Measurements from ENCODE around the gene HMG20A.

Gene HMG20A

DNA sequence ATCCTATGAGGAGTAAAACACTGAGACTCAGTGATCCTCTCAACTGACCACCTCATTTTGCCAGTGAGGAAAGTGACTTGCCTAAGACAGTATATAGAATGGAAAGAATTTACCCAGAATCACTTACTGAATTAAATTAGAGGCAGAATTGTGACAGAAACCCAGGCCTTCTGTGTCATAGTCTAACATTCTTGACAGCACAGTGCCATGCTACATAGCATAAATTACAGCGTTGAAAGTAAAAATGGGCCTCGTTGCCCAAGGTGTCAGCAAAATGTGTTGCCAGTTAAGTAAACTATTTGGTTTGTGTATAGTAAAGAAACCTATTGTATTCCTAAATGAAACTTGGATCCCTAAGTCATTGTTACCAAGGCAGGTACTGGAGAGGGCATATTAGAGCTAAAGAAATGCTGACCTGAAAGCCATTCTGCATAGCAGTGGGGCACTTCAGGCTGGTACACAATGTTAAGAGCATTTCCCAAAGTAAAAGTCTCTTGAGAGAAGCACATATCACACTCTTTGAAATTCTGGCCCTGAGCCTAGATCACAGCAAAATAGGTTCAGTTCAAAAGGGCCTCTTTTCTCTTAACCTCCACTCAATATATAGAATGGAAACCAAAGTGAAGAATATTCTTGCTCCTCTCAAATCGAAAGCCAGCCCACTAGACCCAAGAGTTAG lies 53.8 kb downstream of the HMG20A start:
- DNase-seq (ENCODE audit: low read depth in 4 of 4, low spot score in 1 of 4), result no peak

DNA sequence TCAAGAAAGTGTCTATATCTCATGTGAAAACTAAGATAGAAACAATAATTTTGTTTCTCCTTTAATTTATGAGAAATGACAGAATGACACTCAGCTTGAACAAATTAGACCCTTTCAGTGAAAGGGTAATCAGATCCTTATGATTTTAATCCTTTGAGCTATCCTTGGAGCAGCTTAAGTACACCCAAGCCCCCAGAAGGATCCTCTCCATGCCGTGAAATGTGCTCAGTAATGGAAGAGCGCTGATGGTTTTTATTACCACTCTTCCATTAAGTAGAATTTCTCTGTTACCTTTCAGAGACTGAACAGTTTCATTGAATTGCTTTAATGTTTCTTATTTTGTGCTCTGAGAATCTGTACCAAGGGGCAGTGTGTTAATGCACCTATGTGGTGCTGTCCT lies 54.3 kb downstream of the HMG20A start:
- no peak for DNase-seq (ENCODE audit: low read depth in 4 of 4, low spot score in 1 of 4)

GRCh38 chr15:77475898-77476297 lies 55.2 kb downstream of the HMG20A start:
- DNase-seq (ENCODE audit: low read depth in 4 of 4, low spot score in 1 of 4), result no peak

DNA sequence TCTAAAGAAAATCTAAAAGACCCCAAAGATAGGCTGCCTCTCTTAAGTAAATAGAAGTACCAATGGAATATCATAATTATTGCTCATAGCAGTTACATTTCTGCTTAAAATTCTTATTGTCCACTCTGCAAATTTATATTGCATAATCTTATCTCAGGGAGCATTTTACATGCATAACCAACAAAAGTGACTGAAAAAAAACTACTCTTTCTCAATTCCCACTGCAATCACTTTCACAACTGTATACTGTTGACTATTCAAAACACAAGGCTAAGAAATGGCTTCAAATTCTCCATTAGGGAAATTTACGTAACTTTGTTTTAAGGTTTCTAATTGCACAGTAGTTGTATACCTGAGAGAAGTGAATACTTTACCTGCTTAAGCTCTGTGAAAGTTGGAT lies 56.3 kb downstream of the HMG20A start:
- DNase-seq (ENCODE audit: low read depth in 4 of 4, low spot score in 1 of 4), result no peak

DNA sequence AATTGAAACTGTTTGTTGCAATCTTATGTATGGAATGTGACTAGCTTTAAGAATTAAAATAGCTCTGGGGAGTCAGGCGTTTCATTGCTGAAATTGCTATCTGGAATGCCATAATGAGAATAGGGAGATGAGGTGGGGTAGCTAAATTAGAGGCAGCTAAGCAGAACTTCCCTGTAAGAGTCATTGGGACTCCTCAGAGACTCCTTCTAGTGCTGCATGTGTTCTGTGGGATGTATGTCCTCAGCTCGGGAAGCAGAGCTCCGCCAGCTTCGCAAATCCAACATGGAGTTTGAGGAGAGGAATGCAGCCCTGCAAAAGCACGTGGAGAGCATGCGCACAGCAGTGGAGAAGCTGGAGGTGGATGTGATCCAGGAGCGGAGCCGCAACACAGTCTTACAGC lies 57.4 kb downstream of the HMG20A start:
- no peak for DNase-seq (ENCODE audit: low read depth in 4 of 4, low spot score in 1 of 4)

GRCh38 chr15:77479015-77479414 lies 58.3 kb downstream of the HMG20A start:
- DNase-seq (ENCODE audit: low read depth in 4 of 4, low spot score in 1 of 4), result no peak

- no peak for DNase-seq (ENCODE audit: low read depth in 4 of 4, low spot score in 1 of 4)
Observed at GRCh38 chr15:77480859-77481633, 60.4 kb downstream of the HMG20A start.

DNA sequence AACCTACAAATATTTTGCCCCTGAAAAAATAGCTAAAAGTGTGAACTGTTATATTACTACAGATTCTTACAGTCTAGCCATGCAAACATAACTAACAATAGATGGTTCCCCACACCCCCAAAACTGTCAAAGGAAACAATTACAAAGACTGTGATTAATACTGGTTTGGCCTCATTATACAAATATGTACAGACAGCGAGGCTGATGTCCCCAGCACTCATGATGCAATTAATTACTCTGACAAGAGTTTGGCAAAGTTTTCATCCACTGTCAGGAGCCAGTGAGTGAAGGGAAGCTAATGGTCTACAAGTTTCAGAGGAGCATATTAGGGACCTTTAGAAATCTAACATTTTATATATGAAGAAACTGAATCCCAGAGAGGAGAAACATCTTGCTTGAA lies 61.0 kb downstream of the HMG20A start:
- DNase-seq (ENCODE audit: low read depth in 4 of 4, low spot score in 1 of 4), result no peak

- DNase-seq (ENCODE audit: low read depth in 4 of 4, low spot score in 1 of 4), result no peak
Observed at GRCh38 chr15:77482570-77482969, 61.9 kb downstream of the HMG20A start.

DNA sequence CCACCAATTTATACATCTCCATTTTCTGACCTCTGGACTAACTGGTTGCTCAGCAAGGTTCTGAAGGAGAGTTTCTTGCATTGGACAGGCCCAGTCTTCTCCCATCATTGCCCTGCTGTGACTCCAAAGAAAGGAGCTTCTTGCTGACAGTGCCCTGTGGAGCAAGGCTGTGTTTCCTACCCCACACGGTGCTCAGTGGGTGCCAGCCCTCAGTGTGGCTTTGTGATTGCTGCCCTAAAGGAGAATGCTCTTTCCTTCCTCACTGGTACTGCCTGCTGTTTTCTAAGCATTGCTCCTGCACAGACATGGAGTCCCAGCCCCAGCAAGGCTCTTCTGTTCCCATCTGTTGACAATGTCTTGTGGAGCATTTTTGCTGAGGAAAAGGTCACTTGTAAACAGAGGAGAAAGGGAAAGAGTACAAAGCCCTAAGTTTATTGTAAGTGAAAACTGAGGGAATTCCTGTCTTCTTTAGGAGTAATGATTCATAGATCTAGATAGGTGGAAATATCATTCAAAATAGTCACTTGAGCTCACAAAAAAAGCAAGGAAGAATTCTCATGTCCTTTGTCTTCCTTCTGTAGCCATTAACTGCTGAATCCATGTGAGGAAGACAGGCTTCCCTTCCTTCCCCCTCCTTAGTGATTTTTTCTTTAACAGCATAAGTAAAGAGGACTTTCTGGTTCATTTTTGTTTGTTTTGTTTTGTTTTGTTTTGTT lies 62.9 kb downstream of the HMG20A start:
- no peak for DNase-seq (ENCODE audit: low read depth in 4 of 4, low spot score in 1 of 4)

DNA sequence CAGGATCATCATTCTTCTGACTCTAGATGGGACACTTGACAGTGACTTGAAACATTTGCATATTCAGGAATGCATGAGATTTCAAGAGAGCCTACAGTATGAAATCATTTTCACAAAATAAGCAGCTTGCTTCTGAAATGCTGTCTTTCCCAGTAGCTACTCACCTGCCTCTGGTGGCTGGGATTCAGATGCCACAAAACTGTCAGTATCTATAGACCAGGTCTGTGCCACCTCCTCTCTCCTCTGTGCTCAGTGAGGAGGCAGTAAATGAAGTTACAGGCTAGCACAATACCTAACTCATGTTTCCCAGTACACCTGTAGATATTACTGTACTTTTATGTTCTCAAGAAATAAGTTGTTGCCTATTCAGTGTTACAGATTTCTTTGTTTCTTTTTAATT lies 64.3 kb downstream of the HMG20A start:
- no peak for DNase-seq (ENCODE audit: low read depth in 4 of 4, low spot score in 1 of 4)

DNA sequence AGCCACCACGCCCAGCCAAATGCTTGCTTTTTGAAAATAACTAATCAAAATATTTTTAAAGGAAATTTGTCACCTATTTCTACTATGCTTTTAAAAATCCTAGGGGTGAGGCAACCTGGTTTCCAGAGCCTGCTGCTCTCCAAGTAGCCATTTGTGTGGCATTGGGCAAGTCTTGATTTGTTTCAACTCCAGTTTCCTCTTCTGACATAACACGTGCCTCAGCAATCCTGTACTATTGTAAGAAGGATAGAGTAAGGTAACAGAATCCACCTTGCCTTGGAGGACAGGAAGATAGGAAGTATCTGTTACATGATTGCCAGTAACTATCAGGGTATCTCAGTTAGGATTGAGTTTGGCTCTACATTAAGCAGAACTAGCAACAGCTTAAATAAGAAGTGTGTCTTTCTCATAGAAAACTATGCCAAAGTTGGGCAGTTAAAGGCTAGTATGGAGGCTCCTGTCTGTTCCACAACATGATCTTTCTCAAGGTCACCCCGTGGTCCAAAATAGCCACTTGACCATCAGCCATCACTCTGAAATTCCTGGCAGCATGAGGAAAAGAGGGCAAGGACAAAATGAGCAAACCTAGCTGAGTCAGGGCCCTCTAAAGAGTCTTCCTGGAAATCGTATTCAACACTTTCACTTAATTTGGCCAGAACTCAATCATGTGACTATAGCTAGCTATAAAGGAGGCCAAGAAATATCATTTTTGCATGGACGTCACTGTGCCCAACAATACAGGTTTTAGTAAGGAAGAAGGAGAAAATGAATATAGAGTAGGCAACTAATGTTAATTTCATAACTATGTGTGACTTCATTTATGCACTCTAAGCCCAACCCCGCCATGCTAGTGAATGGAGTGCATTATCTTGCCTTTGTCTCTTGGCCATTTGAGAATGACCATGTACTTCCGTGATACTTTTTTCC lies 66.1 kb downstream of the HMG20A start:
- DNase-seq (ENCODE audit: low read depth in 4 of 4, low spot score in 1 of 4), result no peak

- DNase-seq (ENCODE audit: low read depth in 4 of 4, low spot score in 1 of 4), result no peak
Observed at GRCh38 chr15:77487469-77487842, 66.8 kb downstream of the HMG20A start.

DNA sequence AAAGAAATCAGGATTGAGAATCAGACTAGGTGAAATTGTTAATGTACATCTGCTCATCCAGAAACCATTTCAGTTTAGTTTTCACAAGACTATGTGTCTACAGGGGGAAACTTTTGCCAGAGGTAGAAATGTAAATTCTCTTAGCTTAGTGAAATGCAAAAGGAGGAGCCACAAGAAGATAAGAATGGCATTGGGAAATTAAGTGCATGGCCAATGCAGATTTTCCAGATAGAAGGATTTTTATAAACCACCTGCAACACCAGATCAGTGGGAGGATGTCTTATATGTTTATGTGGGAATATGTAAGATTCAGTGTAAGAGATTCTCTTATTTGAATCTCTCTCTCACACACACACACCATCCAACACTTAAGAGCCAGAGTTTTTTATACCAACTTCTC lies 67.2 kb downstream of the HMG20A start:
- no peak for DNase-seq (ENCODE audit: low read depth in 4 of 4, low spot score in 1 of 4)

- no peak for DNase-seq (ENCODE audit: low read depth in 4 of 4, low spot score in 1 of 4)
Observed at GRCh38 chr15:77489647-77490046, 69.0 kb downstream of the HMG20A start.

DNA sequence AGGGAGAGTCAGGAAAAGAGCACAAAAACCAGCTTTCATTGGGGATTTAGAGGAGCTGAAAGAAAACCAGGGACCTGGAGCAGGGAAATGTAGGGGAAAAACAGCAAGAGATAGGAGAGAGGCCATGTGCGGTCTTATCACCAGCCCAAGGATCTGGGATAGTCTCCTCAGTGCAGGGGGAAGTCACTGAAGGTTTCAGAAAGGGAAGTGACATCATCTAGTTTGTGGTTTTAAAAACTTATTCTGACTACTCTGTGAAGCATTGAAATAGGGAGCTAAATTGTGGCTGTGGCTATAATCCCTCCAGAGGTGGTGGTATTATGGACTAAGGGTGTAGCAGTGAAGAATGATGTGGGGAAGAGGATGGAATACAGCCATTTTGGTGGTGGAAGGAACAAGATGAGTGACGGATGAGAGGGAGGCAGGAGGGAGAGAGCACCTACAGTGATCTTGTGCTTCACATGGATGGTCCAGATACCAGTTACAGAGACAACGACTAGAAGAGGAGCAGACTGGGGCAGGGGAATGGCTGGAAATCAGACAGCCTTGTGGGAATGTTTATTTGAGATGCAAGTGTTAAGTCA lies 72.7 kb downstream of the HMG20A start:
- no peak for DNase-seq (ENCODE audit: low read depth in 4 of 4, low spot score in 1 of 4)

GRCh38 chr15:77494073-77494867 lies 73.6 kb downstream of the HMG20A start:
- DNase-seq (ENCODE audit: low read depth in 4 of 4, low spot score in 1 of 4), result no peak

DNA sequence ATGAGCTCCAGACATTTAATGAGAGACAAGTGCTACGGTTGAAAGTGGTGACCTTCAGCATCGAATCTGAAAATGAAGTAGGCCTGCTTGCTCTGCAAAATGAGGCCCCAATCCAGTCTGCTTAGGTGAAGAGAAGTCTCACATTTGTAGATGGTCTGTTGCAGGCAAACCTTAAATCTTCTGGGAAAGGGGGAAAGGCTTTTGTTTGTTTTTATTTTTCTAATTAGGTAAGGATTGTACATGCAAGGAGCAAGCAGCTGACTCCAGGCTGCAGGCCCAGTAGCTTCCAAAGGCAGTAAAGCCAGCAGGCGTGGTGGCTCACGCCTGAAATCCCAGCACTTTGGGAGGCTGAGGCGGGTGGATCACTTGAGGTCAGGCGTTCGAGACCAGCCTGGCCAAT lies 74.3 kb downstream of the HMG20A start:
- DNase-seq (ENCODE audit: low read depth in 4 of 4, low spot score in 1 of 4), result no peak

- no peak for DNase-seq (ENCODE audit: low read depth in 4 of 4, low spot score in 1 of 4)
Observed at GRCh38 chr15:77495838-77496596, 75.3 kb downstream of the HMG20A start.
